Measurements from ENCODE around the gene C22orf39.

GRCh38 chr22:19448739-19449421, 1.4 kb upstream of the C22orf39 start:
- TF ChIP-seq MAX (IDR thresholded peaks at IDR 0.05) (no peak), ZBTB7A (IDR thresholded peaks at IDR 0.05; ENCODE audit: low read depth) (no peak), TCF12 (IDR thresholded peaks at IDR 0.05; ENCODE audit: low read depth) (no peak), CEBPB (IDR thresholded peaks at IDR 0.05) (no peak), TAF1 (IDR thresholded peaks at IDR 0.05; ENCODE audit: low read depth) (no peak), CREB1 (IDR thresholded peaks at IDR 0.05; ENCODE audit: low read depth) (no peak), RAD21 (IDR thresholded peaks at IDR 0.05; ENCODE audit: low read depth) (no peak), REST (IDR thresholded peaks at IDR 0.05; ENCODE audit: low read depth) (no peak), YY1 (IDR thresholded peaks at IDR 0.05; ENCODE audit: low read depth) (no peak), EGR1 (IDR thresholded peaks at IDR 0.05) (no peak), FOXM1 (IDR thresholded peaks at IDR 0.05; ENCODE audit: borderline replicate concordance, low read depth) (no peak), EP300 (IDR thresholded peaks at IDR 0.05; ENCODE audit: borderline replicate concordance) (no peak), NFIC (IDR thresholded peaks at IDR 0.05) (no peak)

All from Ishikawa (cell line).